ENCODE measurements around the gene TMEM38B. TPM values are rescaled to one million over a fixed set of nuclear protein-coding genes. Genes with fewer than 3 reads are reported as not detected.
"Not testable (repeated sequence)": the region's sequence is repeated elsewhere in the genome, so short reads cannot be mapped to it uniquely, and the experiment has no call there.

Gene TMEM38B
- total RNA-seq, 4 donors from 2014 or later, result 4.4 to 24.3 (median 17.1) TPM

GRCh38 chr9:105757496-105758251 lies 63.3 kb downstream of the TMEM38B start:
- H3K9me3 ChIP-seq, result peaks cover 0 to 12% of the 10 kb centered on the region in 2 donors
- no peaks in the 10 kb centered on the region for H3K36me3 ChIP-seq
- DNase-seq, result no peak
- TF ChIP-seq POLR2A (IDR thresholded peaks at IDR 0.05) (no peak), CTCF (IDR thresholded peaks at IDR 0.05) (no peak)
- no peaks in the 10 kb centered on the region for H3K27me3 ChIP-seq
- H3K4me3 ChIP-seq, result no peak overlapping the region
- H3K27ac ChIP-seq, result no peak overlapping the region
- H3K4me1 ChIP-seq, result no peaks in the 10 kb centered on the region
- intact Hi-C loops (cut with DNase I; ENCODE audit: low total_unique reads), result no loop called here

GRCh38 chr9:105760053-105760452 lies 65.7 kb downstream of the TMEM38B start:
- intact Hi-C loops (cut with DNase I; ENCODE audit: low total_unique reads), result no loop called here
- H3K4me1 ChIP-seq, result no peaks in the 10 kb centered on the region

GRCh38 chr9:105782561-105783494 lies 88.5 kb downstream of the TMEM38B start:
- H3K4me1 ChIP-seq; H3K27me3 ChIP-seq; H3K36me3 ChIP-seq; H3K4me3 ChIP-seq; DNase-seq; H3K9me3 ChIP-seq; H3K27ac ChIP-seq; intact Hi-C loops (cut with DNase I; ENCODE audit: low total_unique reads): not testable (repeated sequence)

More at GRCh38 chr9:105760053-105760452, 65.7 kb downstream of the TMEM38B start:
- H3K4me3 ChIP-seq, result no peak overlapping the region
- H3K27ac ChIP-seq, result no peak overlapping the region
- no peaks in the 10 kb centered on the region for H3K27me3 ChIP-seq
- no peak for DNase-seq
- no peak for TF ChIP-seq POLR2A (IDR thresholded peaks at IDR 0.05)
- TF ChIP-seq CTCF (IDR thresholded peaks at IDR 0.05), result no peak
- no peaks in the 10 kb centered on the region for H3K36me3 ChIP-seq
- no peaks in the 10 kb centered on the region for H3K9me3 ChIP-seq

- intact Hi-C loops (cut with DNase I; ENCODE audit: low total_unique reads); H3K4me3 ChIP-seq; H3K9me3 ChIP-seq; H3K27me3 ChIP-seq; H3K27ac ChIP-seq; H3K36me3 ChIP-seq; DNase-seq; H3K4me1 ChIP-seq: not testable (repeated sequence)
Measured at GRCh38 chr9:105783495-105783872, 89.1 kb downstream of the TMEM38B start.

GRCh38 chr9:105786796-105787195 lies 92.5 kb downstream of the TMEM38B start:
- H3K27ac ChIP-seq; intact Hi-C loops (cut with DNase I; ENCODE audit: low total_unique reads); DNase-seq; H3K36me3 ChIP-seq; H3K4me3 ChIP-seq; H3K4me1 ChIP-seq; H3K27me3 ChIP-seq: not testable (repeated sequence)
- peaks cover 0 to 14% of the 10 kb centered on the region in 2 donors for H3K9me3 ChIP-seq

- Histone ChIP-seq H3K9me3 (peaks cover 0 to 7% of the 10 kb centered on the region in 2 donors), H3K27ac (no peak overlapping the region), H3K27me3 (no peaks in the 10 kb centered on the region), H3K4me3 (no peak overlapping the region), H3K36me3 (no peaks in the 10 kb centered on the region), H3K4me1 (no peaks in the 10 kb centered on the region)
- DNase-seq, result no peak
- TF ChIP-seq CTCF (IDR thresholded peaks at IDR 0.05), result no peak
- no peak for TF ChIP-seq POLR2A (IDR thresholded peaks at IDR 0.05)
- intact Hi-C loops (cut with DNase I; ENCODE audit: low total_unique reads), result no loop called here
Measured at GRCh38 chr9:105816202-105816744, 121.9 kb downstream of the TMEM38B start.
